ENCODE measurements around the gene SSR3.

The SSR3 gene

GRCh38 chr3:156513619-156514018 is 41.3 kb downstream of the SSR3 start:
- Histone ChIP-seq H3K4me3 (ENCODE audit: low read length) (no peak overlapping the region), H3K36me3 (ENCODE audit: control insufficient read depth, low read length) (no peaks in the 10 kb centered on the region), H3K27ac (ENCODE audit: low read depth, low read length) (no peak overlapping the region), H3K27me3 (ENCODE audit: control insufficient read depth, low read length) (peaks cover 20% of the 10 kb centered on the region; the same call in 1 of the 2 replicates), H4K20me1 (ENCODE audit: control insufficient read depth, insufficient read depth, low read depth, low read length) (no peaks in the 10 kb centered on the region), H3K4me1 (ENCODE audit: control insufficient read depth, low read length) (peaks cover 9% of the 10 kb centered on the region), H3K9me2 (replicated peaks; ENCODE audit: control insufficient read depth, low read length) (no peaks in the 10 kb centered on the region), H3K4me2 (ENCODE audit: low read length) (no peak overlapping the region), H3F3A (ENCODE audit: control insufficient read depth, insufficient read depth) (no peaks in the 10 kb centered on the region), H3K79me2 (ENCODE audit: control insufficient read depth, low read length) (no peaks in the 10 kb centered on the region), H3K9me3 (ENCODE audit: control insufficient read depth, insufficient read depth, low read length) (no peaks in the 10 kb centered on the region)
- TF ChIP-seq EZH2phosphoT487 (IDR thresholded peaks at IDR 0.05; ENCODE audit: borderline replicate concordance, low read length): no peak
- no peak for TF ChIP-seq CTCF (IDR thresholded peaks at IDR 0.05; ENCODE audit: low read depth, low read length, poor library complexity, severe bottlenecking)

GRCh38 chr3:156511987-156512677 is 42.8 kb downstream of the SSR3 start:
- Histone ChIP-seq H4K20me1 (ENCODE audit: control insufficient read depth, insufficient read depth, low read depth, low read length) (no peaks in the 10 kb centered on the region), H3F3A (ENCODE audit: control insufficient read depth, insufficient read depth) (no peaks in the 10 kb centered on the region), H3K4me3 (ENCODE audit: low read length) (no peak overlapping the region), H3K4me2 (ENCODE audit: low read length) (no peak overlapping the region), H3K9me3 (ENCODE audit: control insufficient read depth, insufficient read depth, low read length) (no peaks in the 10 kb centered on the region), H3K9me2 (replicated peaks; ENCODE audit: control insufficient read depth, low read length) (no peaks in the 10 kb centered on the region), H3K79me2 (ENCODE audit: control insufficient read depth, low read length) (no peaks in the 10 kb centered on the region), H3K27me3 (ENCODE audit: control insufficient read depth, low read length) (peaks cover 14% of the 10 kb centered on the region; the same call in 1 of the 2 replicates), H3K36me3 (ENCODE audit: control insufficient read depth, low read length) (no peaks in the 10 kb centered on the region), H3K4me1 (ENCODE audit: control insufficient read depth, low read length) (peaks cover 9% of the 10 kb centered on the region), H3K27ac (ENCODE audit: low read depth, low read length) (no peak overlapping the region)
- no peak for TF ChIP-seq EZH2phosphoT487 (IDR thresholded peaks at IDR 0.05; ENCODE audit: borderline replicate concordance, low read length)
- no peak for TF ChIP-seq CTCF (IDR thresholded peaks at IDR 0.05; ENCODE audit: low read depth, low read length, poor library complexity, severe bottlenecking)

GRCh38 chr3:156509189-156510174 is 45.4 kb downstream of the SSR3 start:
- Histone ChIP-seq H3F3A (ENCODE audit: control insufficient read depth, insufficient read depth) (no peaks in the 10 kb centered on the region), H3K9me2 (replicated peaks; ENCODE audit: control insufficient read depth, low read length) (no peaks in the 10 kb centered on the region), H3K4me3 (ENCODE audit: low read length) (no peak overlapping the region), H3K27ac (ENCODE audit: low read depth, low read length) (no peak overlapping the region), H3K27me3 (ENCODE audit: control insufficient read depth, low read length) (peaks cover 13% of the 10 kb centered on the region; the same call in 1 of the 2 replicates), H4K20me1 (ENCODE audit: control insufficient read depth, insufficient read depth, low read depth, low read length) (no peaks in the 10 kb centered on the region), H3K9me3 (ENCODE audit: control insufficient read depth, insufficient read depth, low read length) (no peaks in the 10 kb centered on the region), H3K79me2 (ENCODE audit: control insufficient read depth, low read length) (no peaks in the 10 kb centered on the region), H3K36me3 (ENCODE audit: control insufficient read depth, low read length) (no peaks in the 10 kb centered on the region), H3K4me2 (ENCODE audit: low read length) (no peak overlapping the region), H3K4me1 (ENCODE audit: control insufficient read depth, low read length) (peaks cover 9% of the 10 kb centered on the region)
- TF ChIP-seq CTCF (IDR thresholded peaks at IDR 0.05; ENCODE audit: low read depth, low read length, poor library complexity, severe bottlenecking) (peak; percentile 66), EZH2phosphoT487 (IDR thresholded peaks at IDR 0.05; ENCODE audit: borderline replicate concordance, low read length) (no peak)

Measured in DOHH2 (cell line).